Peyer's patch (tissue), 4 donors: ENCODE data around the gene ANKRD44.

Source experiments
- POLR2A ChIP-seq, 2 donors: fragments of 450-650 bp; IDR thresholded peaks; one replicate each; pipeline ENCODE4 v1.5.1; 2017; ENCODE audit warnings: antibody characterized with exemption in 2 of 2, mild to moderate bottlenecking in 2 of 2, moderate library complexity in 2 of 2
- TF ChIP-seq, protein P1 (sequence below), 6 experiments: fragments of 450-650 bp in 4 of 6; fragments of 200-600 bp in 2 of 6; sonication (generic) in 1 of 6; IDR thresholded peaks; one replicate each; pipeline ENCODE4 v1.5.1; 2017 to 2019; ENCODE audit warnings: antibody characterized with exemption in 6 of 6, mild to moderate bottlenecking in 3 of 6, moderate library complexity in 1 of 6

DNA sequence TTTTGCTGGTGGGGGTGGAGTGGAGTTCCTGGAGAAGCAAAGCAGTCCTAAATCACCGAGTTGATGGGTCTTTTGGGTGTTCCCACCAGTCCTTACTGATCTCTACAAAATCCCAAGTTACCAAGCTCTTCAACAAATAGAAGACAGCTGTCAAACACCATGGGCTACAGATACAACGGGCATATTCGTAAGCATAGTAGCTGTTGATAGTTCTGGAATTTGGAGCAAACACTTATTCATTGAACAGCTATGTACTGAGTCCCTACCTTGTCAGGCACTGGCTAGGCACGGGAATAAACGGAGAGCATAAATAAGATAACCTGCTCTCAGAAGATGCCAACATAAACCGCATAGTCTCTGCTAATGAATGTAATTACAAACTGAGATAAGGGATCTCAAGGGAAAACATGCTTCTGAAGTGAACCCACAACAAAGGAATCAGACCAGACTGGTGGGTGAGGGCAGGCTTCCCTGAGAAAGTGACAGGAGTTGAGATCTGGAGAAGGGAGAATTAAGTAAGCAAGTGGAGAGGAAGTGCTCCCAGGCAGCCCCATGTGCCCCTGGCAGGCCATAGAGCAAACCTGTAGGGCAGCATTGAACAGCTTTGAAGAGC, 947 bp upstream of the ANKRD44 start:
- TF ChIP-seq POLR2A (IDR thresholded peaks at IDR 0.05) = no peak
- TF ChIP-seq, protein P1, sequence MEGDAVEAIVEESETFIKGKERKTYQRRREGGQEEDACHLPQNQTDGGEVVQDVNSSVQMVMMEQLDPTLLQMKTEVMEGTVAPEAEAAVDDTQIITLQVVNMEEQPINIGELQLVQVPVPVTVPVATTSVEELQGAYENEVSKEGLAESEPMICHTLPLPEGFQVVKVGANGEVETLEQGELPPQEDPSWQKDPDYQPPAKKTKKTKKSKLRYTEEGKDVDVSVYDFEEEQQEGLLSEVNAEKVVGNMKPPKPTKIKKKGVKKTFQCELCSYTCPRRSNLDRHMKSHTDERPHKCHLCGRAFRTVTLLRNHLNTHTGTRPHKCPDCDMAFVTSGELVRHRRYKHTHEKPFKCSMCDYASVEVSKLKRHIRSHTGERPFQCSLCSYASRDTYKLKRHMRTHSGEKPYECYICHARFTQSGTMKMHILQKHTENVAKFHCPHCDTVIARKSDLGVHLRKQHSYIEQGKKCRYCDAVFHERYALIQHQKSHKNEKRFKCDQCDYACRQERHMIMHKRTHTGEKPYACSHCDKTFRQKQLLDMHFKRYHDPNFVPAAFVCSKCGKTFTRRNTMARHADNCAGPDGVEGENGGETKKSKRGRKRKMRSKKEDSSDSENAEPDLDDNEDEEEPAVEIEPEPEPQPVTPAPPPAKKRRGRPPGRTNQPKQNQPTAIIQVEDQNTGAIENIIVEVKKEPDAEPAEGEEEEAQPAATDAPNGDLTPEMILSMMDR (IDR thresholded peaks at IDR 0.05) = no peak
